ENCODE results near the gene KMT5B.

DNA sequence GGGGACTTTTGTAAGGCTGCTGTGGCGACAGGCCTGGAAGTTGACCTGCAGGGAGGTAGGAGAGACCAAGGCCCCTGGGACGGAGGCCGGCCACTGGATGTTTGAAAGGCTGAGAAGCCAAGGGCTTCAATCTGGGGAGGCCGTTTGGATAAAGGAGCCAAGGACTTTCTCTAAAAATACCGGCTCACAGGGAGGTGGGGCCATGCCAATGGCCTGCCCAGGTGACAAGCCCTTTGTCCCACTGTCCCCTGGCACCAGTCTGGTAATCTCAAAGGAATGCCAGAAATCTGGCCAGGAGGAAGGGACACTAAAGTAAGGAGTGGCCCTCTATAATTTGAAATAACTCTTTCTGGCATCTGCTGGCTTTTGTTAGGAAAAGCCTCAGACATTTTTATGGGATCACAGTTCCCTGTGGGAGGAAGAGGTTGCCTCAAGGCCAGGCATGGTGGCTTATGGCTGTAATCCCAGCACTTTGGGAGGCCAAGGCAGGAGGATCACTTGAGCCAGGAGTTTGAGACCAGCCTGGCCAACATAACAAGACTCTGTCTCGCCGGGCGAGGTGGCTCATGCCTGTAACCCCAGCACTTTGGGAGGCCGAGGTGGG lies 90.1 kb downstream of the KMT5B start:
- TF ChIP-seq POLR2A (IDR thresholded peaks at IDR 0.05; ENCODE audit: borderline replicate concordance, extremely low read depth, insufficient read depth, insufficient read length) (no peak), EGR1 (IDR thresholded peaks at IDR 0.05; ENCODE audit: low read depth) (no peak), SIN3A (IDR thresholded peaks at IDR 0.05; ENCODE audit: low read depth) (no peak; the same call in 1 of the 2 replicates), ZNF274 (IDR thresholded peaks at IDR 0.05; ENCODE audit: low read depth, low read length) (no peak), JUND (IDR thresholded peaks at IDR 0.05) (no peak; the same call in 1 of the 2 replicates), EZH2phosphoT487 (IDR thresholded peaks at IDR 0.05; ENCODE audit: borderline replicate concordance) (no peak), POLR2AphosphoS5 (IDR thresholded peaks at IDR 0.05; ENCODE audit: low read depth, low read length) (no peak), YY1 (IDR thresholded peaks at IDR 0.05; ENCODE audit: extremely low read depth, insufficient replicate concordance, low read depth, low read length) (no peak), EZH2 (IDR thresholded peaks at IDR 0.05) (no peak), SP1 (IDR thresholded peaks at IDR 0.05; ENCODE audit: low read depth) (no peak)
- TF ChIP-seq, protein P1, sequence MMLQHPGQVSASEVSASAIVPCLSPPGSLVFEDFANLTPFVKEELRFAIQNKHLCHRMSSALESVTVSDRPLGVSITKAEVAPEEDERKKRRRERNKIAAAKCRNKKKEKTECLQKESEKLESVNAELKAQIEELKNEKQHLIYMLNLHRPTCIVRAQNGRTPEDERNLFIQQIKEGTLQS (IDR thresholded peaks at IDR 0.05), result no peak
- TF ChIP-seq, protein P2, sequence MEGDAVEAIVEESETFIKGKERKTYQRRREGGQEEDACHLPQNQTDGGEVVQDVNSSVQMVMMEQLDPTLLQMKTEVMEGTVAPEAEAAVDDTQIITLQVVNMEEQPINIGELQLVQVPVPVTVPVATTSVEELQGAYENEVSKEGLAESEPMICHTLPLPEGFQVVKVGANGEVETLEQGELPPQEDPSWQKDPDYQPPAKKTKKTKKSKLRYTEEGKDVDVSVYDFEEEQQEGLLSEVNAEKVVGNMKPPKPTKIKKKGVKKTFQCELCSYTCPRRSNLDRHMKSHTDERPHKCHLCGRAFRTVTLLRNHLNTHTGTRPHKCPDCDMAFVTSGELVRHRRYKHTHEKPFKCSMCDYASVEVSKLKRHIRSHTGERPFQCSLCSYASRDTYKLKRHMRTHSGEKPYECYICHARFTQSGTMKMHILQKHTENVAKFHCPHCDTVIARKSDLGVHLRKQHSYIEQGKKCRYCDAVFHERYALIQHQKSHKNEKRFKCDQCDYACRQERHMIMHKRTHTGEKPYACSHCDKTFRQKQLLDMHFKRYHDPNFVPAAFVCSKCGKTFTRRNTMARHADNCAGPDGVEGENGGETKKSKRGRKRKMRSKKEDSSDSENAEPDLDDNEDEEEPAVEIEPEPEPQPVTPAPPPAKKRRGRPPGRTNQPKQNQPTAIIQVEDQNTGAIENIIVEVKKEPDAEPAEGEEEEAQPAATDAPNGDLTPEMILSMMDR (IDR thresholded peaks at IDR 0.05 in 2 of 3, conservative IDR thresholded peaks at IDR 0.05 in 1 of 3; ENCODE audit: borderline replicate concordance in 1 of 3, insufficient read depth in 1 of 3, low read depth in 2 of 3, low read length in 2 of 3), result no peak
- TF ChIP-seq, protein P3, sequence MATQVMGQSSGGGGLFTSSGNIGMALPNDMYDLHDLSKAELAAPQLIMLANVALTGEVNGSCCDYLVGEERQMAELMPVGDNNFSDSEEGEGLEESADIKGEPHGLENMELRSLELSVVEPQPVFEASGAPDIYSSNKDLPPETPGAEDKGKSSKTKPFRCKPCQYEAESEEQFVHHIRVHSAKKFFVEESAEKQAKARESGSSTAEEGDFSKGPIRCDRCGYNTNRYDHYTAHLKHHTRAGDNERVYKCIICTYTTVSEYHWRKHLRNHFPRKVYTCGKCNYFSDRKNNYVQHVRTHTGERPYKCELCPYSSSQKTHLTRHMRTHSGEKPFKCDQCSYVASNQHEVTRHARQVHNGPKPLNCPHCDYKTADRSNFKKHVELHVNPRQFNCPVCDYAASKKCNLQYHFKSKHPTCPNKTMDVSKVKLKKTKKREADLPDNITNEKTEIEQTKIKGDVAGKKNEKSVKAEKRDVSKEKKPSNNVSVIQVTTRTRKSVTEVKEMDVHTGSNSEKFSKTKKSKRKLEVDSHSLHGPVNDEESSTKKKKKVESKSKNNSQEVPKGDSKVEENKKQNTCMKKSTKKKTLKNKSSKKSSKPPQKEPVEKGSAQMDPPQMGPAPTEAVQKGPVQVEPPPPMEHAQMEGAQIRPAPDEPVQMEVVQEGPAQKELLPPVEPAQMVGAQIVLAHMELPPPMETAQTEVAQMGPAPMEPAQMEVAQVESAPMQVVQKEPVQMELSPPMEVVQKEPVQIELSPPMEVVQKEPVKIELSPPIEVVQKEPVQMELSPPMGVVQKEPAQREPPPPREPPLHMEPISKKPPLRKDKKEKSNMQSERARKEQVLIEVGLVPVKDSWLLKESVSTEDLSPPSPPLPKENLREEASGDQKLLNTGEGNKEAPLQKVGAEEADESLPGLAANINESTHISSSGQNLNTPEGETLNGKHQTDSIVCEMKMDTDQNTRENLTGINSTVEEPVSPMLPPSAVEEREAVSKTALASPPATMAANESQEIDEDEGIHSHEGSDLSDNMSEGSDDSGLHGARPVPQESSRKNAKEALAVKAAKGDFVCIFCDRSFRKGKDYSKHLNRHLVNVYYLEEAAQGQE (IDR thresholded peaks at IDR 0.05; ENCODE audit: low read depth), result no peak
- TF ChIP-seq, protein P4, sequence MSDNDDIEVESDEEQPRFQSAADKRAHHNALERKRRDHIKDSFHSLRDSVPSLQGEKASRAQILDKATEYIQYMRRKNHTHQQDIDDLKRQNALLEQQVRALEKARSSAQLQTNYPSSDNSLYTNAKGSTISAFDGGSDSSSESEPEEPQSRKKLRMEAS (IDR thresholded peaks at IDR 0.05), result no peak

Measured in HCT116 (cell line).